Activated B cell treated with CpG ODN at 0.5 μM for 24 hours (primary cell): ENCODE data around the gene HIP1R. TPM values are rescaled to one million over a fixed set of nuclear protein-coding genes. Genes with fewer than 3 reads are reported as not detected.

ENCODE experiments used
- ATAC-seq: fragments of 200-7000 bp; cut with Tn5 transposase; one replicate; pipeline ENCODE4 v1.10.0; 2021; ENCODE audit warnings: low read depth, mild to moderate bottlenecking, moderate library complexity
- CTCF ChIA-PET: fragments of 350-600 bp; sonication (Branson Sonifier 250); formaldehyde crosslinking; loops from one replicate; lab custom pipeline; 2021; ENCODE audit warnings: antibody characterized with exemption; lab: Charles Lee
- POLR2A ChIA-PET: fragments of 350-600 bp; sonication (Branson Sonifier 250); formaldehyde crosslinking; loops from one replicate; lab custom pipeline; 2021; ENCODE audit warnings: antibody characterized with exemption; lab: Charles Lee
- DNase-seq: peaks from one replicate; pipeline ENCODE4 v3.0.0; 2022
- H3K27ac Mint-ChIP-seq: one replicate; pipeline ENCODE4 v1.8.0; 2020; ENCODE audit warnings: mixed read lengths
- H3K27me3 Mint-ChIP-seq: one replicate; pipeline ENCODE4 v1.8.0; 2021; ENCODE audit warnings: mixed read lengths
- H3K36me3 Mint-ChIP-seq: one replicate; pipeline ENCODE4 v1.8.0; 2021; ENCODE audit warnings: low read depth, mixed read lengths
- H3K4me1 Mint-ChIP-seq: one replicate; pipeline ENCODE4 v1.8.0; 2021; ENCODE audit warnings: mixed read lengths
- H3K4me3 Mint-ChIP-seq: one replicate; pipeline ENCODE4 v1.8.0; 2020; ENCODE audit warnings: mild to moderate bottlenecking, mixed read lengths
- H3K9me3 Mint-ChIP-seq: one replicate; pipeline ENCODE4 v1.8.0; 2020; ENCODE audit warnings: mixed read lengths
- intact Hi-C: fragments of 100-400 bp; cut with micrococcal nuclease; formaldehyde crosslinking; loops from one replicate; pipeline ENCODE4 v1.15.1; 2024
- total RNA-seq: library from RNA; stranded (reverse); gene quantifications from 2 replicates; pipeline ENCODE4 v1.2.3, GENCODE V29; 2022
- TF ChIP-seq, protein P1 (sequence below): fragments of 200-600 bp; IDR thresholded peaks from one replicate; pipeline ENCODE4 v1.8.0; 2022; ENCODE audit warnings: antibody characterized with exemption, mild to moderate bottlenecking

HIP1R gene
- total RNA-seq, 1 donor from 2014 or later, result 154 TPM

DNA sequence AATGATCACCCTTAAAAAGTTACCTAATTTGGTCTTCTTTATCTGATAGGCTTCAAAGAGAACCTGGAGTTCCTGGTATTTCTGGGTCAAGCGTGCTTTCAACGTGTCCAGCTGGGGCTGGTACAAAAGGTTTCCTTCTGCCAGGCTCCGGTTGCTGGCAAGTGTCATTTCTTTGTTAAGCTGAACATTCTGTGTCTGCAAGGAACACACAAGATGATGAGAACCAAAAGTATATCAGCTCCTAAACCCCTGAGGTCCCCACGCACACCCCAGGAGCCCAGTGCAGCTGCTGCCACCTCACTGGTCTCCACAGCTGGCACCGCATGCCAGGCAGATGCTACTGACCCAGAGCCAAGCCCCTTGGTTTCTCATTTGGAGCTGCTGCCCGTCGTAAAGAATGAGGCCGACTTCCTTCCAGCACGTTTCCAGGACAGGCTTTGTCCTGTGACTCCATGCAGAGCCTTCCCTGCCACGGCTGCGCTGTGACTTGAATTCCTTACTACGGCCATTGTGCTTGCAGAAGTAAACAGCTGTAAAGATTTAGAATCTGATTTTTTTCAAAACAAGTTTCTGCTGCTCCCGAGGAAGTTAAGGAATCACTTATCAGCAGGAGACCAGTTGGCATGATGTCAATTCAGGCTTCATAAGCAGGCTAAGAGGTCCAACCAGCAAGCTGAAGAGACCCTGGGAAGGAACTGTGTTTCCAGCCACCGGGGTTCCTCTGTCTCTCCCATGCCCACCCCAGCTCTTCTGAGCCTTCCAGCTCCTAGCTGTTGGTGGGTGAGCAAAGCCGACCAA is 35.8 kb downstream of the HIP1R start:
- peaks cover 89% of the 10 kb centered on the region for H3K4me1 Mint-ChIP-seq
- POLR2A ChIA-PET, result interaction anchor here (0.5 to 4.5 kb wide), 15 partner anchors 10 to 362 kb away, joined by 3 to 47 read pairs (median 5); partner anchors contain the start of genes MPHOSPH9, MTRFR, OGFOD2 and VPS37B
- no peak for ATAC-seq
- H3K27ac Mint-ChIP-seq, result peak overlapping the region; percentile 93
- H3K36me3 Mint-ChIP-seq, result peaks cover 62% of the 10 kb centered on the region
- no peaks in the 10 kb centered on the region for H3K27me3 Mint-ChIP-seq
- CTCF ChIA-PET, result interaction anchor here (0.8 to 3.6 kb wide), 13 partner anchors 9 to 367 kb away, joined by 3 to 26 read pairs (median 6); partner anchors contain the start of gene DENR
- peak; percentile 14 for DNase-seq
- intact Hi-C loops, result no loop called here
- H3K4me3 Mint-ChIP-seq, result peak overlapping the region; percentile 84
- H3K9me3 Mint-ChIP-seq, result no peaks in the 10 kb centered on the region
- TF ChIP-seq, protein P1, sequence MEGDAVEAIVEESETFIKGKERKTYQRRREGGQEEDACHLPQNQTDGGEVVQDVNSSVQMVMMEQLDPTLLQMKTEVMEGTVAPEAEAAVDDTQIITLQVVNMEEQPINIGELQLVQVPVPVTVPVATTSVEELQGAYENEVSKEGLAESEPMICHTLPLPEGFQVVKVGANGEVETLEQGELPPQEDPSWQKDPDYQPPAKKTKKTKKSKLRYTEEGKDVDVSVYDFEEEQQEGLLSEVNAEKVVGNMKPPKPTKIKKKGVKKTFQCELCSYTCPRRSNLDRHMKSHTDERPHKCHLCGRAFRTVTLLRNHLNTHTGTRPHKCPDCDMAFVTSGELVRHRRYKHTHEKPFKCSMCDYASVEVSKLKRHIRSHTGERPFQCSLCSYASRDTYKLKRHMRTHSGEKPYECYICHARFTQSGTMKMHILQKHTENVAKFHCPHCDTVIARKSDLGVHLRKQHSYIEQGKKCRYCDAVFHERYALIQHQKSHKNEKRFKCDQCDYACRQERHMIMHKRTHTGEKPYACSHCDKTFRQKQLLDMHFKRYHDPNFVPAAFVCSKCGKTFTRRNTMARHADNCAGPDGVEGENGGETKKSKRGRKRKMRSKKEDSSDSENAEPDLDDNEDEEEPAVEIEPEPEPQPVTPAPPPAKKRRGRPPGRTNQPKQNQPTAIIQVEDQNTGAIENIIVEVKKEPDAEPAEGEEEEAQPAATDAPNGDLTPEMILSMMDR, result no peak

GRCh38 chr12:122871851-122872780 is 36.9 kb downstream of the HIP1R start:
- Mint-ChIP-seq H3K36me3 (peaks cover 58% of the 10 kb centered on the region), H3K4me3 (peak overlapping the region; percentile 84), H3K27me3 (no peaks in the 10 kb centered on the region), H3K9me3 (no peaks in the 10 kb centered on the region), H3K27ac (peak overlapping the region; percentile 93), H3K4me1 (peaks cover 91% of the 10 kb centered on the region)
- TF ChIP-seq, protein P1, result no peak
- DNase-seq, result peak; percentile 46
- ATAC-seq, result peak; percentile 66
- ChIA-PET POLR2A (interaction anchor here (0.6 to 4.5 kb wide), 12 partner anchors 9 to 361 kb away, joined by 3 to 47 read pairs (median 9); partner anchors contain the start of genes MPHOSPH9, MTRFR, OGFOD2 and VPS37B), CTCF (interaction anchor here (0.6 to 3.6 kb wide), 15 partner anchors 8 to 366 kb away, joined by 3 to 26 read pairs (median 5); partner anchors contain the start of gene DENR)
- intact Hi-C loops, result loop anchor here (1.0 kb wide), 2 partner anchors 15 to 26 kb away; no protein-coding TSS in a partner anchor

DNA sequence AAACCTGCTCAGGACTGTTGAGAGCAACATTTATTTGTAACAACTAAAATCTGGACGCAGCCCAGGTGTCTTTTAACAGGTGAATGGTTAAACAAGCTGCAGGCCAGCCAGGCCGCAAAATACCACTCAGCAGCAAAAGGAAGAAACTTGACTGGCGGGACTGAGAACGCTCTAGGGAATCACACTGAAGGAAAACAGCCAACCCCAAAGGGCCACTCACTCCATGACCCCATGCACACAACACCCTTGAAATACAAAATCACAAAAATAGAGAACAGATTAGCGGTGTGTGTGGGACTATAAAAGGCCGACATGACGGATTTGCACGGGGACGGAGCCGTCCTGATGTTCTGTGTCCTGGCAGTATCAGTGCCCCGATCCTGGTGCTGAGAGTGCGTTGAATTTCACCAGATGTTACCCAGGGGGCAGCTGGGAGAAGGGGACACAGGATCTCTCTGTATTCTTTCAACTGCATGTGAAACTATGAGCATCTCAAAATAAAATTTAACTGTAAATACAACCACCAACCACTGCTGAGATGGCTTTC is 37.6 kb downstream of the HIP1R start:
- TF ChIP-seq, protein P1, result no peak
- Mint-ChIP-seq H3K4me3 (peak overlapping the region; percentile 11), H3K36me3 (peaks cover 58% of the 10 kb centered on the region), H3K27me3 (no peaks in the 10 kb centered on the region), H3K4me1 (peaks cover 98% of the 10 kb centered on the region), H3K9me3 (no peaks in the 10 kb centered on the region), H3K27ac (peak overlapping the region; percentile 93)
- CTCF ChIA-PET, result interaction anchor here (0.6 to 3.6 kb wide), 7 partner anchors 7 to 365 kb away, joined by 3 to 26 read pairs (median 8); no protein-coding TSS in a partner anchor
- POLR2A ChIA-PET, result interaction anchor here (0.6 to 4.5 kb wide), 10 partner anchors 9 to 360 kb away, joined by 3 to 47 read pairs (median 11); partner anchors contain the start of genes MPHOSPH9, MTRFR and VPS37B
- ATAC-seq (no peak), DNase-seq (peak; percentile 12)
- intact Hi-C loops, result loop anchor here (1.0 kb wide), 2 partner anchors 14 to 25 kb away; no protein-coding TSS in a partner anchor

- Mint-ChIP-seq H3K4me1 (peaks cover 99% of the 10 kb centered on the region), H3K9me3 (no peaks in the 10 kb centered on the region), H3K27ac (peak overlapping the region; percentile 93), H3K4me3 (no peak overlapping the region), H3K27me3 (no peaks in the 10 kb centered on the region), H3K36me3 (peaks cover 54% of the 10 kb centered on the region)
- no peak for ATAC-seq
- CTCF ChIA-PET, result interaction anchor here (1.0 kb wide), 1 partner anchor 79 kb away, joined by 4 read pairs; no protein-coding TSS in a partner anchor
- TF ChIP-seq, protein P1, result no peak
- POLR2A ChIA-PET, result interaction anchor here (4.4 to 4.5 kb wide), 2 partner anchors 8 to 22 kb away, joined by 35 to 47 read pairs; partner anchors contain the start of gene VPS37B
- peak; percentile 11 for DNase-seq
- intact Hi-C loops, result no loop called here
Observed at GRCh38 chr12:122873540-122873939, 38.3 kb downstream of the HIP1R start.
